ENCODE results near the gene NHERF2. TPM values are rescaled to one million over a fixed set of nuclear protein-coding genes. Genes with fewer than 3 reads are reported as not detected.

NHERF2 gene
- total and polyA plus RNA-seq, 2 experiments from 2014 or later = 12.0 to 16.5 TPM

- H3F3A ChIP-seq (replicated peaks; ENCODE audit: low read depth) = peaks cover 36% of the 10 kb centered on the region
- H3K79me2 ChIP-seq (replicated peaks; ENCODE audit: insufficient read depth) = peaks cover 4% of the 10 kb centered on the region; the same call in 1 of the 2 replicates
- H3K4me1 ChIP-seq (ENCODE audit: insufficient read depth) = peaks cover 21% of the 10 kb centered on the region
- H3K4me2 ChIP-seq = peak overlapping the region; percentile 91
- Mint-ChIP-seq H3K36me3 (ENCODE audit: low read depth) (peaks cover 17% of the 10 kb centered on the region), H3K4me3 (peak overlapping the region; percentile 73), H3K27ac (no peak overlapping the region), H3K27me3 (ENCODE audit: insufficient read depth, low read depth, poor library complexity) (peaks cover 61% of the 10 kb centered on the region), H3K9me3 (no peaks in the 10 kb centered on the region), H3K4me1 (peaks cover 23% of the 10 kb centered on the region)
- peak overlapping the region; percentile 87 for H2AFZ ChIP-seq
- no peaks in the 10 kb centered on the region for H3K36me3 ChIP-seq (ENCODE audit: insufficient read depth)
- no peaks in the 10 kb centered on the region; the same call in none of the 2 replicates for H4K20me1 ChIP-seq (replicated peaks; ENCODE audit: insufficient read depth)
- TF ChIP-seq EZH2 (IDR thresholded peaks at IDR 0.05; ENCODE audit: low read depth, unreplicated experiment) (no peak), STAT1 (IDR thresholded peaks at IDR 0.05; ENCODE audit: unreplicated experiment) (no peak), EZH2phosphoT487 (IDR thresholded peaks at IDR 0.05; ENCODE audit: unreplicated experiment) (no peak), CREB1 (CRISPR knock-in tag; IDR thresholded peaks at IDR 0.05; ENCODE audit: low read depth) (no peak; the same call in 1 of the 2 replicates), POLR2AphosphoS5 (IDR thresholded peaks at IDR 0.05; ENCODE audit: low read depth) (no peak), NANOG (IDR thresholded peaks at IDR 0.05; ENCODE audit: borderline replicate concordance) (no peak), REST (IDR thresholded peaks at IDR 0.05; ENCODE audit: unreplicated experiment) (no peak), ZNF114 (CRISPR knock-in tag; IDR thresholded peaks at IDR 0.05) (no peak), JUNB (IDR thresholded peaks at IDR 0.05; ENCODE audit: unreplicated experiment) (no peak), CTCF (conservative IDR thresholded peaks at IDR 0.05; ENCODE audit: low read depth in 2 of 2) (no peak), ZNF331 (CRISPR knock-in tag; IDR thresholded peaks at IDR 0.05; ENCODE audit: low read depth) (no peak)
- TF ChIP-seq, protein P1, sequence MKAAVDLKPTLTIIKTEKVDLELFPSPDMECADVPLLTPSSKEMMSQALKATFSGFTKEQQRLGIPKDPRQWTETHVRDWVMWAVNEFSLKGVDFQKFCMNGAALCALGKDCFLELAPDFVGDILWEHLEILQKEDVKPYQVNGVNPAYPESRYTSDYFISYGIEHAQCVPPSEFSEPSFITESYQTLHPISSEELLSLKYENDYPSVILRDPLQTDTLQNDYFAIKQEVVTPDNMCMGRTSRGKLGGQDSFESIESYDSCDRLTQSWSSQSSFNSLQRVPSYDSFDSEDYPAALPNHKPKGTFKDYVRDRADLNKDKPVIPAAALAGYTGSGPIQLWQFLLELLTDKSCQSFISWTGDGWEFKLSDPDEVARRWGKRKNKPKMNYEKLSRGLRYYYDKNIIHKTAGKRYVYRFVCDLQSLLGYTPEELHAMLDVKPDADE (IDR thresholded peaks at IDR 0.05) = no peak
- TF ChIP-seq, protein P2, sequence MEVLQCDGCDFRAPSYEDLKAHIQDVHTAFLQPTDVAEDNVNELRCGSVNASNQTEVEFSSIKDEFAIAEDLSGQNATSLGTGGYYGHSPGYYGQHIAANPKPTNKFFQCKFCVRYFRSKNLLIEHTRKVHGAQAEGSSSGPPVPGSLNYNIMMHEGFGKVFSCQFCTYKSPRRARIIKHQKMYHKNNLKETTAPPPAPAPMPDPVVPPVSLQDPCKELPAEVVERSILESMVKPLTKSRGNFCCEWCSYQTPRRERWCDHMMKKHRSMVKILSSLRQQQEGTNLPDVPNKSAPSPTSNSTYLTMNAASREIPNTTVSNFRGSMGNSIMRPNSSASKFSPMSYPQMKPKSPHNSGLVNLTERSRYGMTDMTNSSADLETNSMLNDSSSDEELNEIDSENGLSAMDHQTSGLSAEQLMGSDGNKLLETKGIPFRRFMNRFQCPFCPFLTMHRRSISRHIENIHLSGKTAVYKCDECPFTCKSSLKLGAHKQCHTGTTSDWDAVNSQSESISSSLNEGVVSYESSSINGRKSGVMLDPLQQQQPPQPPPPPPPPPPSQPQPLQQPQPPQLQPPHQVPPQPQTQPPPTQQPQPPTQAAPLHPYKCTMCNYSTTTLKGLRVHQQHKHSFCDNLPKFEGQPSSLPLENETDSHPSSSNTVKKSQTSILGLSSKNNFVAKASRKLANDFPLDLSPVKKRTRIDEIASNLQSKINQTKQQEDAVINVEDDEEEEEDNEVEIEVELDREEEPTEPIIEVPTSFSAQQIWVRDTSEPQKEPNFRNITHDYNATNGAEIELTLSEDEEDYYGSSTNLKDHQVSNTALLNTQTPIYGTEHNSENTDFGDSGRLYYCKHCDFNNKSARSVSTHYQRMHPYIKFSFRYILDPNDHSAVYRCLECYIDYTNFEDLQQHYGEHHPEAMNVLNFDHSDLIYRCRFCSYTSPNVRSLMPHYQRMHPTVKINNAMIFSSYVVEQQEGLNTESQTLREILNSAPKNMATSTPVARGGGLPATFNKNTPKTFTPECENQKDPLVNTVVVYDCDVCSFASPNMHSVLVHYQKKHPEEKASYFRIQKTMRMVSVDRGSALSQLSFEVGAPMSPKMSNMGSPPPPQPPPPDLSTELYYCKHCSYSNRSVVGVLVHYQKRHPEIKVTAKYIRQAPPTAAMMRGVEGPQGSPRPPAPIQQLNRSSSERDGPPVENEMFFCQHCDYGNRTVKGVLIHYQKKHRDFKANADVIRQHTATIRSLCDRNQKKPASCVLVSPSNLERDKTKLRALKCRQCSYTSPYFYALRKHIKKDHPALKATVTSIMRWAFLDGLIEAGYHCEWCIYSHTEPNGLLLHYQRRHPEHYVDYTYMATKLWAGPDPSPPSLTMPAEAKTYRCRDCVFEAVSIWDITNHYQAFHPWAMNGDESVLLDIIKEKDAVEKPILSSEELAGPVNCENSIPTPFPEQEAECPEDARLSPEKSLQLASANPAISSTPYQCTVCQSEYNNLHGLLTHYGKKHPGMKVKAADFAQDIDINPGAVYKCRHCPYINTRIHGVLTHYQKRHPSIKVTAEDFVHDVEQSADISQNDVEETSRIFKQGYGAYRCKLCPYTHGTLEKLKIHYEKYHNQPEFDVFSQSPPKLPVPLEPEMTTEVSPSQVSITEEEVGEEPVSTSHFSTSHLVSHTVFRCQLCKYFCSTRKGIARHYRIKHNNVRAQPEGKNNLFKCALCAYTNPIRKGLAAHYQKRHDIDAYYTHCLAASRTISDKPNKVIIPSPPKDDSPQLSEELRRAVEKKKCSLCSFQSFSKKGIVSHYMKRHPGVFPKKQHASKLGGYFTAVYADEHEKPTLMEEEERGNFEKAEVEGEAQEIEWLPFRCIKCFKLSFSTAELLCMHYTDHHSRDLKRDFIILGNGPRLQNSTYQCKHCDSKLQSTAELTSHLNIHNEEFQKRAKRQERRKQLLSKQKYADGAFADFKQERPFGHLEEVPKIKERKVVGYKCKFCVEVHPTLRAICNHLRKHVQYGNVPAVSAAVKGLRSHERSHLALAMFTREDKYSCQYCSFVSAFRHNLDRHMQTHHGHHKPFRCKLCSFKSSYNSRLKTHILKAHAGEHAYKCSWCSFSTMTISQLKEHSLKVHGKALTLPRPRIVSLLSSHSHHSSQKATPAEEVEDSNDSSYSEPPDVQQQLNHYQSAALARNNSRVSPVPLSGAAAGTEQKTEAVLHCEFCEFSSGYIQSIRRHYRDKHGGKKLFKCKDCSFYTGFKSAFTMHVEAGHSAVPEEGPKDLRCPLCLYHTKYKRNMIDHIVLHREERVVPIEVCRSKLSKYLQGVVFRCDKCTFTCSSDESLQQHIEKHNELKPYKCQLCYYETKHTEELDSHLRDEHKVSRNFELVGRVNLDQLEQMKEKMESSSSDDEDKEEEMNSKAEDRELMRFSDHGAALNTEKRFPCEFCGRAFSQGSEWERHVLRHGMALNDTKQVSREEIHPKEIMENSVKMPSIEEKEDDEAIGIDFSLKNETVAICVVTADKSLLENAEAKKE (CRISPR knock-in tag; IDR thresholded peaks at IDR 0.05) = no peak
- H3K27ac ChIP-seq (ENCODE audit: low read depth) = no peak overlapping the region
- ATAC-seq = no peak
- no peaks in the 10 kb centered on the region for H3K9me2 ChIP-seq (ENCODE audit: insufficient read depth)
- H3K27me3 ChIP-seq (ENCODE audit: insufficient read depth) = peaks cover 39% of the 10 kb centered on the region
- no peak for DNase-seq (ENCODE audit: low spot score)
- H3K4me3 ChIP-seq = peak overlapping the region; percentile 95
Measured at GRCh38 chr16:1982991-1983543, 43.6 kb upstream of the NHERF2 start.
